Stimulated activated CD8-positive, alpha-beta memory T cell treated with anti-CD3 and anti-CD28 coated beads, Interleukin-12 subunit alpha, Interleukin-12 subunit beta, amount 100 ng/mL, for 4 hours (primary cell): Measurements from ENCODE around the gene LIMS2.

ENCODE experiments used
- DNase-seq: peaks from one replicate; pipeline ENCODE4 v3.0.0-alpha.2; 2020; ENCODE audit warnings: low read depth

LIMS2 gene

GRCh38 chr2:127645395-127646291 is 29.7 kb downstream of the LIMS2 start, which contains the start of gene GPR17:
GPR17 (plus strand) TSS chr2:127646153; CDS start chr2:127650736, 4,583 bp downstream.
- no peak for DNase-seq

- DNase-seq: no peak
Observed at GRCh38 chr2:127645026-127645394, 30.3 kb downstream of the LIMS2 start.

GRCh38 chr2:127644066-127645025 is 31.0 kb downstream of the LIMS2 start:
- DNase-seq: no peak

- no peak for DNase-seq
Observed at GRCh38 chr2:127643439-127644065, 31.8 kb downstream of the LIMS2 start.

GRCh38 chr2:127642706-127643438 is 32.5 kb downstream of the LIMS2 start:
- DNase-seq: no peak

- no peak for DNase-seq
Observed at GRCh38 chr2:127641846-127642507, 33.4 kb downstream of the LIMS2 start.

GRCh38 chr2:127641133-127641532 is 34.2 kb downstream of the LIMS2 start:
- DNase-seq: no peak

- DNase-seq: no peak
Observed at GRCh38 chr2:127640082-127641072, 35.0 kb downstream of the LIMS2 start.

- DNase-seq: no peak
Observed at GRCh38 chr2:127639111-127639474, 36.2 kb downstream of the LIMS2 start.

- no peak for DNase-seq
Observed at GRCh38 chr2:127638361-127639110, 36.8 kb downstream of the LIMS2 start.

GRCh38 chr2:127637725-127638252 is 37.5 kb downstream of the LIMS2 start:
- no peak for DNase-seq

GRCh38 chr2:127637236-127637630 is 38.1 kb downstream of the LIMS2 start:
- DNase-seq: no peak

GRCh38 chr2:127636248-127637235 is 38.8 kb downstream of the LIMS2 start:
- DNase-seq: no peak

- DNase-seq: no peak
Observed at GRCh38 chr2:127635380-127636237, 39.7 kb downstream of the LIMS2 start.

GRCh38 chr2:127634626-127635379 is 40.5 kb downstream of the LIMS2 start:
- no peak for DNase-seq
